CD14-positive monocyte (primary cell): ENCODE results near the gene EEF1AKMT1. TPM values are rescaled to one million over a fixed set of nuclear protein-coding genes. Genes with fewer than 3 reads are reported as not detected.
"Not testable (repeated sequence)": the region's sequence is repeated elsewhere in the genome, so short reads cannot be mapped to it uniquely, and the experiment has no call there.

Source experiments
- DNase-seq, 3 donors: peaks; one replicate each; pipeline ENCODE4 v3.0.0-alpha.2; 2011 to 2022
- H2AFZ ChIP-seq: 2 replicates; pipeline ENCODE4 v1.6.0; 2012; ENCODE audit warnings: mild to moderate bottlenecking, low read depth, low read length, inconsistent platforms; ENCODE audit not compliant: insufficient read depth, poor library complexity, severe bottlenecking
- H3K27ac ChIP-seq, 2 donors: 1 replicate in 1 of 2; 2 replicates in 1 of 2; pipeline ENCODE4 v1.5.1; 2012 to 2013; ENCODE audit warnings: low read length in 2 of 2, control low read depth in 1 of 2, inconsistent platforms in 1 of 2, low read depth in 1 of 2, mild to moderate bottlenecking in 1 of 2
- H3K27me3 ChIP-seq, 2 donors: one replicate each; pipeline versions ENCODE4 v1.6.0 to v1.6.1; 2011 to 2013; ENCODE audit warnings: low read length in 2 of 2; ENCODE audit not compliant: control insufficient read depth in 2 of 2, insufficient read depth in 2 of 2
- H3K36me3 ChIP-seq, 2 donors: replicated peaks in 1 of 2; 1 replicate in 1 of 2; 2 replicates in 1 of 2; pipeline versions ENCODE4 v1.5.1 to v1.6.1; 2012 to 2013; ENCODE audit warnings: low read length in 2 of 2, control low read depth in 1 of 2, inconsistent platforms in 1 of 2, mild to moderate bottlenecking in 1 of 2; ENCODE audit not compliant: insufficient read depth in 2 of 2, control insufficient read depth in 1 of 2
- H3K4me1 ChIP-seq, 2 donors: 1 replicate in 1 of 2; 2 replicates in 1 of 2; pipeline versions ENCODE4 v1.5.1 to v1.6.1; 2012 to 2013; ENCODE audit warnings: low read length in 2 of 2, control low read depth in 1 of 2, inconsistent platforms in 1 of 2, mild to moderate bottlenecking in 1 of 2, moderate library complexity in 1 of 2; ENCODE audit not compliant: insufficient read depth in 2 of 2, control insufficient read depth in 1 of 2
- H3K4me2 ChIP-seq: replicated peaks from 2 replicates; pipeline ENCODE3; 2012; ENCODE audit warnings: low read length, moderate library complexity, mild to moderate bottlenecking; ENCODE audit not compliant: poor library complexity, severe bottlenecking; ENCODE audit errors: extremely low read depth
- H3K4me3 ChIP-seq, 3 experiments: fragments of 200-600 bp in 1 of 3; sonication (generic) in 1 of 3; replicated peaks in 1 of 3; 1 replicate in 2 of 3; 2 replicates in 1 of 3; pipeline ENCODE4 v1.5.1; 2011 to 2013; ENCODE audit warnings: low read length in 3 of 3, mild to moderate bottlenecking in 3 of 3, control low read depth in 2 of 3, low read depth in 2 of 3, inconsistent platforms in 1 of 3, moderate library complexity in 1 of 3
- H3K79me2 ChIP-seq: 2 replicates; pipeline ENCODE4 v1.6.0; 2012; ENCODE audit warnings: mild to moderate bottlenecking, control low read depth, inconsistent platforms, low read length, moderate library complexity; ENCODE audit not compliant: insufficient read depth
- H3K9ac ChIP-seq: 2 replicates; pipeline ENCODE4 v1.6.0; 2017; ENCODE audit warnings: low read length, mild to moderate bottlenecking; ENCODE audit not compliant: insufficient read depth, poor library complexity, severe bottlenecking
- H3K9me3 ChIP-seq, 2 donors: replicated peaks in 1 of 2; 1 replicate in 1 of 2; 2 replicates in 1 of 2; pipeline versions ENCODE4 v1.5.1 to v1.6.1; 2012 to 2013; ENCODE audit warnings: low read length in 2 of 2, control low read depth in 1 of 2; ENCODE audit not compliant: control insufficient read depth in 1 of 2, insufficient read depth in 1 of 2
- H4K20me1 ChIP-seq: 2 replicates; pipeline ENCODE4 v1.6.0; 2012; ENCODE audit warnings: mild to moderate bottlenecking, low read length, control low read depth, moderate library complexity; ENCODE audit not compliant: insufficient read depth
- H3K27ac Mint-ChIP-seq, 7 donors: one replicate each; pipeline ENCODE4 v1.8.0; 2020; ENCODE audit warnings: mild to moderate bottlenecking in 7 of 7, mixed read lengths in 7 of 7, moderate library complexity in 6 of 7, inconsistent platforms in 2 of 7
- H3K27me3 Mint-ChIP-seq, 3 donors: one replicate each; pipeline ENCODE4 v1.8.0; 2021 to 2022; ENCODE audit warnings: low read depth in 3 of 3, mild to moderate bottlenecking in 3 of 3, mixed read lengths in 3 of 3, moderate library complexity in 3 of 3, inconsistent platforms in 1 of 3
- H3K36me3 Mint-ChIP-seq, 2 donors: one replicate each; pipeline ENCODE4 v1.8.0; 2020; ENCODE audit warnings: mixed read lengths in 2 of 2, inconsistent platforms in 1 of 2, mild to moderate bottlenecking in 1 of 2
- H3K4me1 Mint-ChIP-seq: one replicate; pipeline ENCODE4 v1.8.0; 2020; ENCODE audit warnings: mild to moderate bottlenecking, mixed read lengths
- H3K4me3 Mint-ChIP-seq, 2 donors: one replicate each; pipeline ENCODE4 v1.8.0; 2020; ENCODE audit warnings: mild to moderate bottlenecking in 2 of 2, mixed read lengths in 2 of 2, moderate library complexity in 1 of 2
- H3K9me3 Mint-ChIP-seq, 7 donors: one replicate each; pipeline ENCODE4 v1.8.0; 2020 to 2022; ENCODE audit warnings: mixed read lengths in 7 of 7, mild to moderate bottlenecking in 6 of 7, moderate library complexity in 6 of 7, inconsistent platforms in 2 of 7
- CTCF ChIP-seq: fragments of 200-600 bp; IDR thresholded peaks from one replicate; pipeline ENCODE4 v1.8.0; 2022; ENCODE audit warnings: antibody characterized with exemption, mild to moderate bottlenecking
- WGBS: methylation state at CpG from one replicate; pipeline ENCODE4 v1.1.5; 2013; ENCODE audit warnings: missing lambda C conversion rate; ENCODE audit not compliant: insufficient coverage; 5-methylcytosine and 5-hydroxymethylcytosine counted together
- intact Hi-C, 2 donors: fragments of 100-400 bp; cut with micrococcal nuclease; formaldehyde crosslinking; loops; one replicate each; pipeline versions ENCODE4 v1.15.0 to v1.15.1; 2023
- polyA plus RNA-seq, 3 donors: library from polyadenylated mRNA; depleted of rRNA in 1 of 3; unstranded in 2 of 3; stranded (reverse) in 1 of 3; fragments of 300-500 nt in 2 of 3; fragments of >200 nt in 1 of 3; fragmentation: Illumina TruSeq in 2 of 3; gene quantifications; 1 replicate in 2 of 3; 2 replicates in 1 of 3; pipeline ENCODE4 v1.2.3, GENCODE V29; 2012 to 2021

Gene EEF1AKMT1
- polyA plus RNA-seq, 3 donors, result 1.7 to 4.2 (median 4.2) TPM

GRCh38 chr13:20684041-20684440 is 89.7 kb downstream of the EEF1AKMT1 start:
- no peak overlapping the region for H3K27ac Mint-ChIP-seq
- H3K36me3 Mint-ChIP-seq, result no peaks in the 10 kb centered on the region

DNA sequence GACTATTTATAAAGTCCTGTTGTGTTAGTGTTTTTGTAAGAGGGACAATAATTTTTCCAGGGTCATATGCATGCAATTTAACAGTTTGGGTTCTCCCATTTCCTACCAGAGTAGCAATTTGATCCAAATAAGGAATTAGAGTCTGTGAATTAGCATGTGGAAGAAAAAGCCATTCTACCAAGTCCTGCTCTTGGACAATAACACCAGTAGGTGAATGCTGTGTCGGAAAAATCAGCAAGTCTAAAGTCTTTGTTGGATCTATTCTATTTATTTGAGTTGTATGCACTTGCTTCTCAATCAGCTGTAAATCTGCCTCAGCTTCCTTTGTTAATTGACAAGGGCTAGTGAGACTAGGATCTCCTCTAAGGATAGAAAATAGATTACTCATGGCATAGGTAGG is 91.7 kb downstream of the EEF1AKMT1 start:
- no peaks in the 10 kb centered on the region for H3K27me3 Mint-ChIP-seq
- Histone ChIP-seq H2AFZ (no peak overlapping the region), H3K27ac (no peak overlapping the region), H3K4me1 (no peaks in the 10 kb centered on the region), H3K36me3 (no peaks in the 10 kb centered on the region), H3K4me3 (no peak overlapping the region), H3K27me3 (no peaks in the 10 kb centered on the region), H3K9ac (no peak overlapping the region), H4K20me1 (no peaks in the 10 kb centered on the region), H3K4me2 (no peak overlapping the region), H3K79me2 (no peaks in the 10 kb centered on the region), H3K9me3 (no peaks in the 10 kb centered on the region)
- intact Hi-C loops, result no loop called here
- no peak overlapping the region for H3K4me3 Mint-ChIP-seq
- no peaks in the 10 kb centered on the region for H3K36me3 Mint-ChIP-seq
- peaks cover 7% of the 10 kb centered on the region for H3K4me1 Mint-ChIP-seq
- no peak for TF ChIP-seq CTCF
- no peak overlapping the region for H3K27ac Mint-ChIP-seq
- H3K9me3 Mint-ChIP-seq, result no peaks in the 10 kb centered on the region
- DNase-seq, result no peak
- WGBS, result no CpG with 5 or more reads among the region's 1 CpG

More at GRCh38 chr13:20684041-20684440, 89.7 kb downstream of the EEF1AKMT1 start:
- Histone ChIP-seq H3K4me1 (no peaks in the 10 kb centered on the region), H3K36me3 (no peaks in the 10 kb centered on the region), H3K27ac (no peak overlapping the region), H3K4me3 (no peak overlapping the region), H3K4me2 (no peak overlapping the region), H4K20me1 (no peaks in the 10 kb centered on the region), H3K9me3 (no peaks in the 10 kb centered on the region), H3K27me3 (no peaks in the 10 kb centered on the region), H3K79me2 (no peaks in the 10 kb centered on the region), H2AFZ (no peak overlapping the region), H3K9ac (no peak overlapping the region)
- TF ChIP-seq CTCF, result no peak
- intact Hi-C loops, result no loop called here
- Mint-ChIP-seq H3K4me1 (peaks cover 7% of the 10 kb centered on the region), H3K4me3 (no peak overlapping the region), H3K27me3 (peaks cover 0 to 3% (median 0%) of the 10 kb centered on the region in 3 donors), H3K9me3 (no peaks in the 10 kb centered on the region)
- DNase-seq, result no peak
- WGBS, result no CpG with 5 or more reads among the region's 4 CpGs

- H3K4me3 Mint-ChIP-seq, H4K20me1 ChIP-seq, H3K27me3 ChIP-seq, H2AFZ ChIP-seq, H3K9me3 ChIP-seq, H3K4me3 ChIP-seq, H3K9me3 Mint-ChIP-seq, H3K27ac ChIP-seq, DNase-seq, H3K4me2 ChIP-seq, H3K79me2 ChIP-seq, H3K27ac Mint-ChIP-seq, H3K36me3 ChIP-seq, H3K9ac ChIP-seq, intact Hi-C loops, H3K4me1 ChIP-seq, H3K36me3 Mint-ChIP-seq, H3K4me1 Mint-ChIP-seq, H3K27me3 Mint-ChIP-seq: not testable (repeated sequence)
- WGBS, result 94% methylated on average over 2 of the region's 5 CpGs
Observed at GRCh38 chr13:20681481-20681880, 92.3 kb downstream of the EEF1AKMT1 start.
